Measurements from ENCODE around the gene ZNF41. TPM values are rescaled to one million over a fixed set of nuclear protein-coding genes. Genes with fewer than 3 reads are reported as not detected.
"Not testable (repeated sequence)": the region's sequence is repeated elsewhere in the genome, so short reads cannot be mapped to it uniquely, and the experiment has no call there.

ZNF41 gene
- total RNA-seq, 1 donor from 2014 or later = 11.6 TPM

DNA sequence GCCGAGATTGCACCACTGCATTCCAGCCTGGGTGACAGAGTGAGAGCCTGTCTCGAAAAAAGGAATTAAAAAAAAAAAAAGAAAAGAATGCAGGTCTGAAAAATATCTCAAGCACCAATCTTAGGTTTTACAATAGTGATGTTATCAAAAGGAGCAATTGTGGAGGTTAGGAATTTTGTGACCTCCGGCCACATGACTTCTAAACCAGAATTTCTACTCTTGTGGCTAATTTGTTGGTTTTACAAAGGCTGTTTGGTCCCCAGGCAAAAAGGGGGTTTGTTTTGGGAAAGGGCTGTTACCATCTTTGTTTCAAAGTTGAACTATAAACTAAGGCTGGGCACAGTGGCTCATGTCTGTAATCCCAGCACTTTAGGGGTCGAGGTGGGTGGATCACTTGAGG lies 15.4 kb upstream of the ZNF41 start:
- intact Hi-C loops (cut with DNase I) = no loop called here
- no peak for DNase-seq (ENCODE audit: low spot score)
- no peak for ATAC-seq

DNA sequence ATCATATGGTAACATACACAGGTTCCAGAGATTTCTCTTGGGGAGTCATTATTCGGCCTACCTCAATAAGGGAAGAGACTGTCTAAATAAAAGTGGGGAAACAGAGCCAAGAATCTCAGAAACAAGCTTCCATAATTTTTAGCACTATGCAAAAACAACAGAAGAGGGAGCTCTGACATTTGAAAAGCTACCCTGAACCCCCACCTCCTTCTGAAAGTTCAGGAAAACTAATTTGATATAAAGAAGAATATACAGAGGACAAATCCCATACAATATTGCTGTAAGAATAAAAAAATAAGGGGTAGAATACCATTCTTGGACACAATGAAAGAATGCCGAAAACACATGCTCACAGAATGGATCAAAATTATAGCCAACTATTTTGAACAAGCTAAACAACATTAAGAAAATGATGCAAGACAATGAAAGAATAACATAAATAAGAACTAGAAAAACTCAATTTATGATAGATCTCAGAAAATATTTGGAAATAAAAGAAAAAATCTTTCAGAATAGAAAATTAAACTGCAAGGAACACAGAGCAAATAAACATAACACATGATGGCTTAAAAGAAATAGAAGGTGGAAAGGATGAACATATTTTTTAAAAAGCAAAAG lies 14.4 kb upstream of the ZNF41 start:
- intact Hi-C loops (cut with DNase I) = no loop called here
- no peak for DNase-seq (ENCODE audit: low spot score)
- no peak for ATAC-seq

DNA sequence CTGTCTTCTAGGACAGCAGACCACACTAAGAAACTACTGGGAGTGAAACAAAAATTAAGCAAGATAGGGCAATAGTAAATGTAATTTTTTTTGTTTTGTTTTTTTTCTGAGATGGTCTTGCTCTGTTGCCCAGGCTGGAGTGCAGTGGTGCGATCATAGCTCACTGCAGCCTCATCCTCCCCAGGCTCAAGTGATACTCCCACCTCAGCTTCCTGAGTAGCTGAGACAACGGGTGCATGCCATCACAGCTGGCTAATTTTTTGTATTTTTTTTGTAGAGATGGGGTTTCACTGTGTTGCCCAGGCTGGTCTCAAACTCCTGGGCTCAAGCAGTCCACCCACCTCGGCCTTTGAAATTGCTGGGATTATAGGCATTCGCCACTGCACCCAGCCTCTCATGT lies 9.1 kb upstream of the ZNF41 start:
- DNase-seq (ENCODE audit: low spot score); ATAC-seq; intact Hi-C loops (cut with DNase I): not testable (repeated sequence)

DNA sequence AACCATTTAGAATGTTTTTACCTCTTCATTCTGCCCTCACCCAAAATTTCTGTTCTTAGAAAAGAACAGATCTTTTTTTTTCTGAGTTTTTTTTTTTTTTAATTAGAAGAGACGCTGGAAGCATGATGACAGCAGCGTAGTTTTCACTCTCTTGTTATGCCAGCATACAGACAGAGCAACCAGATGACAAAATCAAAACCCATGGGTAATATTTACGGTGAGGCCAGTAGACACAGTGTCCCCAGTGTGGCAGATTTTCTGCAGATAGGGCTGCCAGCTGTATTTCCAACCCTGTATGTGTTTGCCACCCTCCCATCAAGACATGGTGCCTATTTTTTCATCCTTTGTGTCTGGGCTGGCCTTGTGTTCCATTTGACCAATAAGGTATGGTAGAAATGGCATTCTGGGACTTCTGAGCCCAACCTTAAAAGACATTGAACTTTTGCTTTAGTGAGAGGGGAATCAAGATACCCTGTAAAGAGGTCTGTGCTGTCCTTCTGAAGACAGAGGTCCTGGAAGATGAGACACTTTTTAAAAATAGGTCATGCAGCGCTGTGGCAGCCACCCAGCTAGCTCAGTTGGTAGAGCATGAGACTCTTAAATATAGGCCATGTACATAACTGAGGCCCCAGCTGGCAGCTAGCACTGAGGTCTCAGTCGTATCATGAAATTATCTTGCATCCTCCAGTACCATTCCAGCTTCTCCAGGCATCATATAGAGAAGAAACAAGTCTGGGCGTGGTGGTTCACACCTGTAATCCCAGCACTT lies 6.7 kb upstream of the ZNF41 start:
- DNase-seq (ENCODE audit: low spot score) = no peak
- intact Hi-C loops (cut with DNase I) = no loop called here
- no peak for ATAC-seq

DNA sequence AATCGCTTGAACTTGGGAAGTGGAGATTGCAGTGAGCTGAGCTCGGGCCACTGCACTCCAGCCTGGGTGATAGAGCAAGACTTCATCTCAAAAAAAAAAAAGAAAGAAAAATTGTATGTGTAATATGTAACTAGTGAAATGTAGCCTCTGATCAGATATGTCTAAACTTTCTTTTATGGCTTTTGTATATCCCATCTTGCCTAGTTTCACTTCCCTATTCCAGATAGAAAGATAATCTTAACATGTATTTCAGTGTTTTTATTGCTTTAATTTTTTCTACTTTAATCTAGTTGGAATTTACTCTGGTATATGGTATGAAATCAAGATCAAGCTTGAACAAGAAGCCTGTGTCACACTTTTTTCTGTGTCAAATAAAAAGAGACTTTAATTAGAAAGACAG lies 1.9 kb upstream of the ZNF41 start:
- DNase-seq (ENCODE audit: low spot score) = no peak
- ATAC-seq = no peak
- intact Hi-C loops (cut with DNase I) = no loop called here

DNA sequence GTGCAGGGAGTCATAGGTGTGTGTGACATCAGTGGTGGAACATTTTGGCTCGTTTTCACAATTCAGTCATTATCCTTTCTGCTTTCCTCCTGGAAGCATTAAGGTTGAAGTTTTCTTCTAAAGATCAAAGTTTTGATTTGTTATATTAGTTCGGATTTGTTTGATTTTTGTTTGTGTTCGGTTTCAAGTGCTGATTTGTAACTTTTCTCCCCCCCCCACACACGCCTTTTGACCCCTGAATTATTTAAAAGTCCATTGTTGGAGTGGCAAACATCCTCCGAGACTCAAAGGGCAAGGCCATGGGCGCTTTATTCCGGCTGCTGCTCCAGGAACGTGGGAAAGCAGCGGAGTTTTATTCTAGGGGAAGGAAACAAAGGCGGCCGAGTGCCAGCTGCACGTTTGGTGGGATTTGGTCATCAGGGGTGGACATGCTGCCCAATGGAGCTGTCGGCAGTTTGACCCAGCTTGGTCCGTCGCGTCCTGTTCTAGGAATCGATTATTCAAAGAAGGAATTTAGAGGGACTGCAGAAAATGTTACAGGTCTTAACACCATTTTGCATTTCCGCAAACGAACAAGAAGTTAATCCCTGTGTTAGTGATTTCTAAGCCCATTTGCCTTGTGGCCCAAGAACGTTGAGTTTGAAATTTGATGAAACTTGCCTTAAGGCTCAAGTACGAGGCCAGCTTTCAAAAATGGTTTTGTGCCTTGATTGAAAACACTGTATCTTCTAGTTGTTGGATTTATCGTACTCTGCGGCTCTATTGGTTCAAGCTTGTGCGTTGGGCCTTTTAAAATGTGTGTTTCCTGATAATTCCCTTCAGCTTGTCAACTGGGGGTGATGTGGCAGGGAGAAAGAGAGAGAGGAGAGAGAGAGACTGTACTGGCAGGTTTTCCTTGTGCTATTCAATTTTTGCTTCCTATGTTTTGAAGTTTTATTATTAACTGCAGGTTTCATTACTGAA lies 565 bp upstream of the ZNF41 start:
- ATAC-seq (peak; percentile 27), DNase-seq (ENCODE audit: low spot score) (peak; percentile 60)
- intact Hi-C loops (cut with DNase I) = no loop called here

DNA sequence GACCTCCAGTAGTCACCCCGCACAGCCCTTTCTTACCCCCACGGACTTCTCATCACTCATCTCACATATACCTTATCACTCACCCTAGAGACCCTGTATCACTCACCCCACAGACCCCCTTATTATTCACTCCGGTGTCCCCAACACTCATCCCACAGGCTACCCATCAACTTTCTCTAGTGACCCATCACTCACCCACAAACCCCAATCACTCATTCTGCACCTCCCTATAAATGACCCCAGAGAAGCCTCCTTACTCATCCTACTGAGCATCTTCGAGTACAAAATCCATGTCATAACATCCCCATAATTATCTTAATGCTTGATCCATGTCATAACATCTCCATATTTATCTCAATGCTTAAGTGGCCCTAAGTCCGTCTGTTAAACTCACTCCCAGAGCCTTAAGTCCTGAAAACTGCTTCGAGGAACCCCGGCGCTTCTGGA lies 934 bp downstream of the ZNF41 start:
- DNase-seq (ENCODE audit: low spot score) (no peak), ATAC-seq (peak; percentile 6)
- intact Hi-C loops (cut with DNase I) = no loop called here

DNA sequence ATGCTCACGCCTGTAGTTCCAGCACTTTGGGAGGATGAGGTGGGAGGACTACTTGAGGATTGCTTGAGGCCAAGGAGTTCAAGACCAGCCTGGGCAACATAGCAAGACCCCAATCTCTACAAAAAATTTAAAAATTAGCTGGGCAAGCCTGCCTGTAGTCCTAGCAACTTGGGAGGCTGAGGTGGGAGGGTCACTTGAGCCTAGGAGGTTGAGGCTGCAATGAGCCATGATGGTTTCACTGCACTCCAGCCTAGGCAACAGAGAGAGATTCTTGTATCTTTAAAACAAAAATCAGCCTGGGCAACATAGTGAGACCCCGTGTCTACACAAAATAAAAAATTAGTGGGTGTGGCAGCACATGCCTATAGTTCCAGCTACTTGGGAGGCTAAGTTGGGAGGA lies 1.9 kb downstream of the ZNF41 start:
- no peak for ATAC-seq
- intact Hi-C loops (cut with DNase I) = no loop called here
- DNase-seq (ENCODE audit: low spot score) = no peak

DNA sequence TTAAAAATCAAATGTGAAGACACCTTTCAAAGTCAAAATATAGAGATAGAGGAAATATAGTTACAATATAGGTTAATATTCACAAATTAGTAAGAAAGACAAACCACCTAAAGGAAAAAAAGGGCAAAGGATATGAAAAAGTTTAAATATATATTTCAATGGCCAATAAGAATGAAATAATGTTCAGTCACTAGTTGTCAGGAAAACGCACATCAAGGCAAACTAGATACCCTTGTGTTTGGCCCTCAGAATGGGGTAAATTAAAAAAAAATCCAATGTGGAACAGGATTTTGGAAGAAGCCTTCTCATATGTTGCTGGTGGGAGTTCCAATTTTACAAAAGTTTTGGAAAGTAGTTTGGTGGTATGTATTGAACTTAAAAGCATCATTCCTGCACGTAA lies 2.4 kb downstream of the ZNF41 start:
- DNase-seq (ENCODE audit: low spot score) (no peak), ATAC-seq (no peak)
- intact Hi-C loops (cut with DNase I) = no loop called here

DNA sequence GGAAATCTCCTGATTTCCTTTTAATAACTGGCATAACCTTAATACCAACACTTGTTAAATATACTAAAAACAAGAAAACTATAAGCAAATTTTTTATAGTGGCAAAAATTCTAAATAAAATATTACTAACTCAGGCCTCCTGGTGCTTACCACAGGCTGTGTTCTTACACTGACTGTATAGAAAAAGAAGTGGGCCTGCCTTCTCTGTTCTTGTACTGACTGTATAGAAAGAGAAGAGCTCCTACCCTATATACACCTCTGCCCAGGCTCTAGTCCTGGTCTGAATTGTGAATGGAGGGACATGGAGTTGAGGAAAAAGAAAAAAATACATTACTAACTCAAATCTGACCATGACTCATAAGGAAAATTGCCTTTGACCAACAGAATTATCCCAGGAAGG lies 7.5 kb downstream of the ZNF41 start:
- DNase-seq (ENCODE audit: low spot score) = no peak
- intact Hi-C loops (cut with DNase I) = no loop called here
- ATAC-seq = no peak

DNA sequence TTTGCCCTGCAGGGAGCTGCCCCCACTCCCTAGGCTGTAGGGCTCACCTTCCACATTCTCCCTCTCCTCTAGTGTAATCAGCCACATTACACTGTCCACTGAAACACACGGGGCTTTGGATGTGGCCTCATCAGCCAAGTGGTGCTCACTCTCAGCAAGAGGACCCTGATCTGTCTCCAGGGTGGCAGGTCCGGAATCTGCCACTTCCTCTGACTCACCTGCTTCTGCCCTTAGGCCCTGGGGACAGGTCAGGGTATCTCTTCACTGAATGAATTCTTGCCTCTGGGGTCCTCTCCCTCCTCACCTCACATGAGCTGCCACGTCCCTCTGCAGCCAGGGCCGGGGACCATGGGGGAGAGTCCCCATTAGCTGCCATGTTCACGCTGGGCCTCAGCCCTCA lies 15.9 kb downstream of the ZNF41 start:
- DNase-seq (ENCODE audit: low spot score) = no peak
- intact Hi-C loops (cut with DNase I) = no loop called here
- ATAC-seq = no peak

DNA sequence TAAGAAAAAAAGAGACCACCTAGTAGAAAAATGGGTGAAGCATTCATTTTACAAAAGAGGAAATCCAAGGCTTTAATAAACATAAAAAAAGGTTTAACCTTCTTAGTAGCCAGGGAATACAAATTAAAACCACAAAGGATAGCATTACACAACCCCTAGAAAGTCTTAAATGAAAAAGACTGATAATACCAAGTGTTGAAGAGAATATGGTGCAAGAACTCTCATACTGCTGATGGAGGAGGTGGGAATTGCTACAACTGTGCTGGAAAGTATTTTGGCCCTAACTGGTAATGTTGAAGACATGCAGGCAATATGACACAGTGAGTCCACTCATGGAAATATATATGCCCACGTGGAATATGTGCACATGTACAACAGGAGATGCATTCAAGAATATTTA lies 22.5 kb downstream of the ZNF41 start:
- DNase-seq (ENCODE audit: low spot score) = no peak
- no peak for ATAC-seq
- intact Hi-C loops (cut with DNase I) = no loop called here

DNA sequence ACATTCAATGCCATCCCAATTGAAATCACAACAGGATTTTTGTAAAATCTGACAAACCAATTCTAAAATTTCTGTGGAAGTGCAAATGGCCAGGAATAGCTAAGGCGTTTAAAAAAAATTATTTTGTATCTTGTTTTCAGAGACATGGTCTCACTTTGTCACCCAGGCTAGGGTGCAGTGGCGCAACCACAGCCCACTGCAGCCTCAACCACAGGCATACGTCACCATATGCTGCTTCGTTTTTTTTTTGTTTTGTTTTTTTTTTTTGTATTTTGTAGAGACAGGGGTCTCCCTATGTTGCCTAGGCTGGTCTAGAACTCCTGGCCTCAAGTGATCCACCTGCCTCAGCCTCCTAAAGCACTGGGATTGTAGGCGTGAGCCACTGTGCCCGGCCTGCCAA lies 24.5 kb downstream of the ZNF41 start:
- intact Hi-C loops (cut with DNase I) = no loop called here
- no peak for DNase-seq (ENCODE audit: low spot score)
- no peak for ATAC-seq

DNA sequence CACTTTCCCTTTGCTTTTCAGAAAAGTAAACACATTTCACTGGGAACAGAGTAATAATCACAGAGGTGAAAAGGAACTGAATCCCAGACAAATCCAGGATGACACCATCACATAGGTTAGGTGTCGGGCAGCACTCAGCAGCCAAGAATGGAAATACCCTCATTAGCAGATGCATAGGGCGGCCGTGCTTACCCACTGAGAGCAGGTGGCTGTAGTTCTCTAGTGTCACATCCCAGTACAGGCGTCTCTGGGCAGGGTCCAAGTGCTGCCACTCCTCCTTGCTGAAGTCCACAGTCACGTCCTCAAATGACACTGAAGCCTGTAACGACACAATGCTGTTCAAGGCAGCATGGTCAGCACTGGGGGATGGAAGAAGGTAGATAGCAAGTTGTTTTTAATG lies 26.9 kb downstream of the ZNF41 start:
- intact Hi-C loops (cut with DNase I) = no loop called here
- DNase-seq (ENCODE audit: low spot score) (no peak), ATAC-seq (no peak)

DNA sequence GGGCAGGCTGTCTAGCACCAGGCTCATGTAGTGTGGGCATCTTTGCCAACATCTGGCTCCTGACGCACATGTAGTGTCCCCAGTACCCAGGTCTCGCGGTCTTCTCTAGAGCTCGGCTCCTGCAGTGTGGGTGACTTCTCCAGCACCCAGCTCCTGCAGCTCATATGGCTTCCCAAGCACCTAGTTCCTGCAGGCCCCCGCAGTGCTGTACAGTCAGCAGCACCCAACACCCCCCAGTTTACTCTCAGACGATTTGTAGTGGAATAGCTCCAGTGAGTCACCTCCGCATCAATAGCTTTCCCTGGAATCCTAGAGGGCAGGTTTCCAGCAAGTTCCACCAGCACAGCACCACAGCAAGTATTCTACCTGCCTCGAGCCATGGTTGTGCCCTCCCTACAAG lies 30.9 kb downstream of the ZNF41 start:
- no peak for DNase-seq (ENCODE audit: low spot score)
- intact Hi-C loops (cut with DNase I) = no loop called here
- no peak for ATAC-seq

DNA sequence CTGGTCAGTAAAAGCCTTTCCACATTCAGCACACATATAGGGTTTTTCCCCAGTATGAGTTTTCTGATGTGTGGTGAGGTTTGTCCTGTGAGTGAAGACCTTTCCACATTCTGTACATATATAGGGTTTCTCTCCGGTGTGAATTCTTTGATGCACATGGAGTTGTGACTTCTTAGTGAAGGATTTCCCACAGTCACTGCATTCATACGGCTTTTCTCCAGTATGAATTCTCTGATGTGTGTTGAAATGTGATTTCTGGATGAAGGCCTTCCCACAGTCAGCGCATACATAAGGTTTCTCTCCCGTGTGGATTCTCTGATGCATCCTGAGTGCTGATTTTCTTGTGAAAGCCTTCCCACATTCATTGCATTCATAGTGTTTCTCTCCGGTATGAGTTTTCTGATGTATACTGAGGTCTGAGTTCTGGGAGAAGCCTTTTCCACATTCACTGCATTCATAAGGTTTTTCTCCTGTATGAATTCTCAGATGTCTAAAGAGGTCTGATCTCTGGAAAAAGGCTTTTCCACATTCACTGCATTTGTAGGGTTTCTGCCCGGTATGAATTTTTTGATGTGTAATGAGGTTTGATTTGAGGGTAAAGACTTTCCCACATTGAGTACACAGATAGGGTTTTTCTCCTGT lies 34.7 kb downstream of the ZNF41 start:
- ATAC-seq = no peak
- intact Hi-C loops (cut with DNase I) = no loop called here
- no peak for DNase-seq (ENCODE audit: low spot score)

DNA sequence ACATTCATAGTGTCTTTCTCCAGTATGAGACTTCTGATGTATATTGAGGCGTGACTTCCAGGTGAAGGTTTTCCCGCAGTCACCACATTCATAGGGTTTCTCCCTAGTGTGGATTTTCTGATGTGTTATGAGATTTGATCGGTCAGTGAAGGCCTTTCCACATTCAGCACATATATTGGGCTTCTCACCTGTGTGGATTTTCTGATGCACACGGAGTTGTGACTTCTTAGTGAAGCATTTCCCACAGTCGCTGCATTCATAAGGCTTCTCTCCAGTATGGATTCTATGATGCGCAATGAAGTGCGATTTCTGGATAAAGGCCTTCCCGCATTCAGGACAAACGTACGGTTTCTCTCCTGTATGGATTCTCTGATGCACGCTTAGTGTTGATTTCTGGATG lies 35.4 kb downstream of the ZNF41 start:
- no peak for DNase-seq (ENCODE audit: low spot score)
- intact Hi-C loops (cut with DNase I) = no loop called here

DNA sequence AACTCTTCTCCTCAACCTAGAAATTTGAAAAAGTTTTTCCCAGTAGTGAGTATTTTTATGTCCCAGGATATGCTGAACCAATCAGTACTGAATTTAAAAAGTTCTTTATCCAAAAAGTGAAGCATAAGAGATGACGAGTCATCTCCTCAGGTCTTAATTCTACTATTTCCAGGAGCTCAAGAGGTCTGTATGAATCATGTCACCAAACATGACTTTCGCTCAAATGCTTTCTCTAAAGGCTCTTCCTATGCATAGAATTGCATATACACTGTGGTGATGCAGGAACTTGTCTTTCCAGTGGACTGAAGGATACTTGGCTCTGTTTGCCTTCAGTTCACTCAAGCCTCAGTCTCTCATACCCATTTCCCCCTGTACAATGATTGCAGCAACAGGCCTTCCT lies 36.1 kb downstream of the ZNF41 start:
- DNase-seq (ENCODE audit: low spot score) (no peak), ATAC-seq (no peak)
- intact Hi-C loops (cut with DNase I) = no loop called here

More for the DNA sequence above, 35.4 kb downstream of the ZNF41 start:
- no peak for ATAC-seq

DNA sequence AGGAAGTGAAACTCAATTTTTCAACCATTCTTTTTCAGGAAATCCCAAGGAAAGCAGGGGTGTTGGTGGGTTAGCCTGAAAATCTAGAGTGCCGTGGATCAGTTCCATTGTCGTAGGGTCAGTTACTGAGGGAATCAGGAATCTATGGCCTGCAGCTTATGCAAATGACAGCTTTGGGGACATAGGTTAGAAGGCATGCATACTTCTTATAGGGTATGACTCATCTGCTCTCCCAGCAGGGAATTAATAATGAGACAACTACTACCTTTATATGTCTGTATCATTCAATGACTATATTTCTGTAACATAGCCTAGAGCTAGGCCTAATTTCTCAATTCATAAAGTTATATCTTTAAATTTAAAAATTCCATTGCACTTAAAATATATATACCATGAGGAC lies 36.6 kb downstream of the ZNF41 start:
- no peak for ATAC-seq
- DNase-seq (ENCODE audit: low spot score) = no peak
- intact Hi-C loops (cut with DNase I) = no loop called here

Data from sciatic nerve (tissue), 2 donors.